ENCODE data around the gene CIRBP. TPM values are rescaled to one million over a fixed set of nuclear protein-coding genes. Genes with fewer than 3 reads are reported as not detected.
"Not testable (repeated sequence)": the region's sequence is repeated elsewhere in the genome, so short reads cannot be mapped to it uniquely, and the experiment has no call there.

CIRBP gene
- polyA plus RNA-seq, 1 donor from 2014 or later: 377 TPM

- not testable (repeated sequence) for H3K27me3 Mint-ChIP-seq, H3K36me3 Mint-ChIP-seq, H3K9me3 Mint-ChIP-seq
- peak overlapping the region in 3 of 4 donors; percentile 17 to 76 (median 71) for H3K4me3 Mint-ChIP-seq
- H3K27ac Mint-ChIP-seq: peak overlapping the region in 2 of 3 donors; percentile 71 to 89
- peaks cover 6 to 15% (median 12%) of the 10 kb centered on the region in 3 donors for H3K4me1 Mint-ChIP-seq
Observed at GRCh38 chr19:1246265-1247087, 22.7 kb upstream of the CIRBP start.

DNA sequence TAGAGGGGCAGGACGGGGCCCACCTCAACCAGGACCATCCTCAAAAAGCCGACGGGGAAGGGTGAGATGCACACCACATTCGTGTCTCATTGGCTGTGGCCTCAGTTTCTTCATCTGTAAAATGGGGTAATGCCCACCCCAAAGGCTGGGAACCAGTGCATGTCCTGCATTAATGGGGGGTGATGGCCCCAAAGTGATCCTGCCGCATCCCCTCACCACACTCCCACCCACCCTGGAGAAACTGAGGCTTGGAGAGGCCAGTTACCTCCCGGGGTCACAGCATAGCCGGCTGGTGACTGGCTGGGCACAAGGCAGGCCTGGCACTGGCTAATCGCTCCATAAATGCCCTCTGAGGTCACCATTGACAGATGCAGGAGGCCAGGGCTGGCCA, 21.4 kb upstream of the CIRBP start:
- H3K27me3 Mint-ChIP-seq: no peaks in the 10 kb centered on the region
- H3K4me3 Mint-ChIP-seq: peak overlapping the region in 3 of 4 donors; percentile 30 to 88 (median 83)
- peak overlapping the region in 2 of 3 donors; percentile 63 to 100 for H3K27ac Mint-ChIP-seq
- no peaks in the 10 kb centered on the region for H3K36me3 Mint-ChIP-seq
- peaks cover 4 to 13% (median 9%) of the 10 kb centered on the region in 3 donors for H3K4me1 Mint-ChIP-seq
- no peaks in the 10 kb centered on the region for H3K9me3 Mint-ChIP-seq

DNA sequence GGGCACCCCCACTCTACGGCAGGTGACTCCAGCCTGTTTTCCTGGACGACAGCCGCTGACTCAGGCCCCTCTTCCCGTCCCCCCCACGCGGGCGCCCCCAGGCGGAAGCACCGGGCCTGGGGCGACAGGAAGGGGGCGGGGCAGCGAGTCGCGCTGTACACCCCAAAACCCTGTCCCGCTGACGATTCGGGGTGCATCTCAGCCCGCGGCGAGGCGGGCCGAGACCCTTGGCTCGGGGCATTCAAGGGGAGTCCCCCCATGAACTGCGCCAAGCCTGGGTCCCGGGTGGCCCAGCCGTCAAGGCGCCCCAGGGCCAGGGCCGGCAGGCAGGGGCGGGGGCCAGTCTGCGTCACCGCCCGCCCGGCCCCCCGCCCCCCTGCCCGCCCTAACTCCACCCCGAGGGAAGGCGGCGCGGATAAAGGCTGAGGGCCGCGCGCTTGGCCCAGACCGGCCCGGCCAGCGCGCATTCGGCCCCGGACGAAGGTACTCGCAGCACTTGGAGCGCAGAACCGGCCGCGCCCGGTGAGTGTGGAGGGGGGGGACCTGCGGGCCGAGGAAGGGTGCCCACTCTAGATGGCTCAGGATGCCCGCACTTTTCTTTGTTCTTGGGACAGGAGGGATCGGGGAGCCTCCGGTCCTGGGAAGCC, 20.9 kb upstream of the CIRBP start, which contains the start of gene MIDN:
MIDN (plus strand) TSS at position 445 of the 647 bp plus-strand sequence. CDS start 1,714 bp downstream, outside the sequence.
- no peaks in the 10 kb centered on the region for H3K36me3 Mint-ChIP-seq
- peak within 1 kb of the TSS; percentile 80 to 99 (median 88) for H3K4me3 Mint-ChIP-seq
- no peaks in the 10 kb centered on the region for H3K9me3 Mint-ChIP-seq
- H3K27me3 Mint-ChIP-seq: no peaks in the 10 kb centered on the region
- peaks cover 4 to 9% (median 8%) of the 10 kb centered on the region in 3 donors for H3K4me1 Mint-ChIP-seq
- H3K27ac Mint-ChIP-seq: peak within 1 kb of the TSS; percentile 88 to 100 (median 94)

DNA sequence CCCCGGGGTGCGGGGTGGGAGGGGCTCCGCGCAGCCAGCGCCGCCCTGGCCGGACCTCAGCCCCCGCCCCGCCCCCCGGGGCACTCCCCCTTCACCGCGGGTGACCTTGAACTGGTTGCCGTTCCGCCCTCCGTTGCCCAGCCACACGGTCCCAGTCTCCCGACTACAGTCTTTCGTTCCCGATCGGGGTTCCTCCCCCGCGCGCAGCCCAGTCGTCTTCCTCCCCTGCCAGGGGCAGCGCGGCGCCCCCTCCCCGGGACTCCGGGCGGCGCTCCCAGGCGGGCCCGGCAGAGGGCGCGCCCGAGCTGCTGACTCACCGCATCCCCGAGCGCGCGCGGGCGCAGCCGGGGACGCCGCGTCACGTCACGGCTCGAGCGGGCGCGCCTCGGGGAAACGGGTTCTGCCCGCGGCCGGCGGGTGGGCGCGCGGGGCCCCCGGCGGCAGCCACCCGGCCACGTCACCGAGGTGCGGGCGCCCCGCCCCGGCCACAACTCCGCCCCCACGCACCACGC, 20.3 kb upstream of the CIRBP start:
- no peaks in the 10 kb centered on the region for H3K36me3 Mint-ChIP-seq
- peak overlapping the region; percentile 80 to 88 (median 85) for H3K4me3 Mint-ChIP-seq
- peaks cover 4 to 10% (median 9%) of the 10 kb centered on the region in 3 donors for H3K4me1 Mint-ChIP-seq
- H3K9me3 Mint-ChIP-seq: no peaks in the 10 kb centered on the region
- no peaks in the 10 kb centered on the region for H3K27me3 Mint-ChIP-seq
- peak overlapping the region; percentile 57 to 100 (median 78) for H3K27ac Mint-ChIP-seq

- Mint-ChIP-seq H3K4me1 (peaks cover 4 to 10% (median 8%) of the 10 kb centered on the region in 3 donors), H3K27ac (peak overlapping the region; percentile 94 to 100 (median 94)), H3K9me3 (no peaks in the 10 kb centered on the region), H3K27me3 (no peaks in the 10 kb centered on the region), H3K36me3 (no peaks in the 10 kb centered on the region), H3K4me3 (peak overlapping the region; percentile 85 to 99 (median 94))
Observed at GRCh38 chr19:1249298-1249989, 19.7 kb upstream of the CIRBP start.

- H3K27me3 Mint-ChIP-seq: no peaks in the 10 kb centered on the region
- no peaks in the 10 kb centered on the region for H3K9me3 Mint-ChIP-seq
- peaks cover 5 to 8% (median 5%) of the 10 kb centered on the region in 3 donors for H3K4me1 Mint-ChIP-seq
- peak overlapping the region; percentile 85 to 99 (median 94) for H3K4me3 Mint-ChIP-seq
- H3K36me3 Mint-ChIP-seq: peaks cover 1% of the 10 kb centered on the region
- H3K27ac Mint-ChIP-seq: peak overlapping the region; percentile 94 to 100 (median 94)
Observed at GRCh38 chr19:1249990-1250436, 19.1 kb upstream of the CIRBP start.

DNA sequence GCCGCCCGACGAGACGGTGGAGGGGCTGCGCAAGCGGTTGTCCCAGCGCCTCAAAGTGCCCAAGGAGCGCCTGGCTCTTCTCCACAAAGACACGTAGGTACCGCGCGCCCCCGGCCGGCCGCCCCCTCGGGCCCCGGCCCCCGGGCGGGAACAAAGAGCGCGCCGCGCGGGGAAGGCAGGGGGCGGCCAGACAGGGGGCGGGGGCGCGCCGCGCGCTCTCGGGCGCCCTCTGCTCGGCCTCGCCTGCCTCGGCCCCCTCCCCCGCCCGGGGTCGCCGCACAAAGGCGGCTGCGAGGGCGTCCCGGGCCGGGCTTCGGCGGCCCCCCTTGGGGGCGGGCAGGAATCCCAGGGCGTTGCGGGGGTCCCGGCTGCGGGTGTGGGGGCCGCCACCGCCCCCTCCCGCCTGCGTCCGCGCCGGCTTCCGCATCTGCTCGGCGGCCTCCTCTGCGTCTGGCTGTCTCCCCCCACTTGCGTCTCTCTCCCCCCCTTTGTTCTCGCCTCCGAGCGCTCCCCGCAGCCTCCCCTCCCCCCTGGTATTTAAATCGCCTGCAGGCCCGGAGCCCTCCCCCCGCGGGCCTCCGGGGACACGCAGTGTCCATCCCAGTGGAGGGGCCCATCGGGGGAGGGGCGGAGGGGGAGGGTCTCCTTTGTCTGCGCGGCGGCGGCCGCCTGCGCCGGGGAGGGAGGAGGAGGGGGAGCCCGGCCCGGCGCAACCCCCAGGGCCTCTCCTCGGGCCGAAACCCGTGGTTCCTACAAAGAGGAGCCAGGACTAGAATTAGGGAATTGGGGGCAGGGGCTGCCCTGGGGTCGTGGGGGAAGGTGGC, 18.5 kb upstream of the CIRBP start:
- Mint-ChIP-seq H3K4me1 (peaks cover 5 to 8% (median 5%) of the 10 kb centered on the region in 3 donors), H3K27ac (peak overlapping the region in 2 of 3 donors; percentile 96 to 99), H3K4me3 (peak overlapping the region; percentile 86 to 96 (median 94)), H3K27me3 (no peaks in the 10 kb centered on the region), H3K9me3 (no peaks in the 10 kb centered on the region), H3K36me3 (peaks cover 1% of the 10 kb centered on the region)

DNA sequence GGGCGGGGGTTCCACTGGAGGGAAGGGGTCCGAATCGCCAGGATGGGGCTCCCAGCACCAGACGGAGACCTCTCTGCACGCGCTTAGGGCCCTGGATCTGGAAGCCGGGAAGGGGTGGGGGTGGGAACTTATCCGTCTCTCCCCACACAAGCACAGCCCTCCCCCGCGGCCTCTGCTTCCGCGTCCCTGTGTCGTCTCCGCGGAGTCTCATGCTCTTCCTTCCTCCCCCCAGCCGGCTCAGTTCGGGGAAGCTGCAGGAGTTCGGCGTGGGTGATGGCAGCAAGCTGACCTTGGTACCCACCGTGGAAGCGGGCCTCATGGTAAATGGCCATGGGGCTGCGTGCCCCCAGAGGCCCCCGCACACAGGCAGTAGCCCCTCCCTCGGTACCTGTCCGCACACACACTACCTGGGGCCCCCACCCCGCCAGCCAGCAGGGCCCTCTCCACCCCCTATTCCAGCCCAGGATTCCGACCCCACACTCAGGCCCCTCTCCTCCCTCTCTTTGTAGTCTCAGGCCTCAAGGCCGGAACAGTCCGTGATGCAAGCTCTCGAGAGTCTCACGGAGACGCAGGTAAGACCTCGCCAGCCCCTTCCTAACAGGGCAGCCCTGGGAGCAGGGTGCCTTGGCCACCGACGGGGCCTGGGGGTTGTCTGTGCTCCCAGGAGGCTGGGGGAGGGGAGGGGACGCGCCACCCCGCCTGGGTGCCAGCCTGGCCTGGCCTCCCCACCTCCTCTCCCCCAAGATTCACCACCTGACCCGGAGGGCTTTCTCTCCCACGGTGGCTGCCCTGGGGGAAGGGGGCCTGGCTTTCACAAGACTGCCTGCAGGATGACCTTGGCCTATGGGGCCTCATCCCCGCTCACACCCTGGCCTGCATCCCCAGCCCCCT, 17.6 kb upstream of the CIRBP start:
- Mint-ChIP-seq H3K4me3 (peak overlapping the region; percentile 86 to 96 (median 94)), H3K27ac (peak overlapping the region; percentile 92 to 99 (median 96)), H3K9me3 (no peaks in the 10 kb centered on the region), H3K27me3 (no peaks in the 10 kb centered on the region), H3K4me1 (peaks cover 3 to 5% (median 4%) of the 10 kb centered on the region in 3 donors), H3K36me3 (peaks cover 1% of the 10 kb centered on the region)

GRCh38 chr19:1252221-1252820, 16.8 kb upstream of the CIRBP start:
- H3K27ac Mint-ChIP-seq: peak overlapping the region; percentile 78 to 99 (median 96)
- no peaks in the 10 kb centered on the region for H3K9me3 Mint-ChIP-seq
- peak overlapping the region; percentile 86 to 96 (median 94) for H3K4me3 Mint-ChIP-seq
- H3K4me1 Mint-ChIP-seq: peaks cover 4 to 5% (median 4%) of the 10 kb centered on the region in 3 donors
- no peaks in the 10 kb centered on the region for H3K27me3 Mint-ChIP-seq
- H3K36me3 Mint-ChIP-seq: peaks cover 1% of the 10 kb centered on the region

DNA sequence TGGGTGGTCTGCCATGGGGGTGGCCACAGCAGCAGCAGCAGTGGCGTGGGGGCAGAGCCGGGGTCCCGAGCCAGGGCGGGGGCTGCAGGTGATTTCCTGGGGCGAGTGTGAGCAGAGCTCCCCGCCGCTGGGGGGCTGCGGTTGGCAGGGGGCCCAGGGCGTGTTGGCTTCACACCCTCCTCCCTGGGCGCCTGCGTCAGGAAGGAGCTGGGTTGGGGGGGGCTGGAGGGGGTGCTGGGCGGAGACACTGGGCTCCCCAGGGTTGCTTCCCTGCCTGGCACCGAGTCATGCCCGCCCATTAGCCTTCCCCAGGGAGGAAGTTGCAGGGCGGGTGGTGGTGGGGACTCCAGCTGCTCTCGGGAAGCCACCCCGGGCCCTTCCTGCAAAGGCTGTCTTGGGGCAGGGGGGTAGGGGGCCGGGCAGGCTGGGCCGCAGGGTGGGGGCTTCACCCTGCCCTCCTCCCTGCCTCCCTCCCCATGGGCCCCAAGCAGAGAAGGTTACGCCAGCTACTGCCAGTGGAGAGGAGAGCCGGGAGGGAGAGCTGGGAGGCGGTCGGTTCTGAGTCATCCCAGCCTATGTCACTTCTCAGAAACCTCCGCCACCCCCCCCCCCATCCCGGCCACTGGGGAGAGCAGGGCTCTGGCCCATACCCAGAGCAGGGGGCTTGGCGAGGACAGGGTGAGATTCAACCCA, 16.2 kb upstream of the CIRBP start:
- peaks cover 9 to 11% (median 9%) of the 10 kb centered on the region in 3 donors for H3K4me1 Mint-ChIP-seq
- peak overlapping the region; percentile 65 to 94 (median 79) for H3K4me3 Mint-ChIP-seq
- peak overlapping the region in 2 of 3 donors; percentile 96 to 99 for H3K27ac Mint-ChIP-seq
- peaks cover 4% of the 10 kb centered on the region for H3K36me3 Mint-ChIP-seq
- no peaks in the 10 kb centered on the region for H3K27me3 Mint-ChIP-seq
- H3K9me3 Mint-ChIP-seq: no peaks in the 10 kb centered on the region

GRCh38 chr19:1253514-1254080, 15.5 kb upstream of the CIRBP start:
- Mint-ChIP-seq H3K36me3 (peaks cover 4% of the 10 kb centered on the region), H3K4me1 (peaks cover 10 to 18% (median 14%) of the 10 kb centered on the region in 3 donors), H3K27ac (peak overlapping the region in 2 of 3 donors; percentile 96 to 99), H3K27me3 (no peaks in the 10 kb centered on the region), H3K9me3 (no peaks in the 10 kb centered on the region), H3K4me3 (peak overlapping the region; percentile 67 to 94 (median 84))

- Mint-ChIP-seq H3K4me3 (peak overlapping the region in 1 of 4 donors; percentile 80), H3K4me1 (peaks cover 12 to 23% (median 16%) of the 10 kb centered on the region in 3 donors), H3K27ac (peak overlapping the region in 1 of 3 donors; percentile 99), H3K27me3 (no peaks in the 10 kb centered on the region), H3K36me3 (peaks cover 4% of the 10 kb centered on the region), H3K9me3 (no peaks in the 10 kb centered on the region)
Observed at GRCh38 chr19:1254081-1254527, 15.0 kb upstream of the CIRBP start.

Measured in IgD-negative memory B cell (primary cell).